Neural progenitor cell (in vitro differentiated cells): Measurements from ENCODE around the gene SNX14.

Experiments used
- EZH2 ChIP-seq: fragments of 200-600 bp; sonication (generic); IDR thresholded peaks from 2 replicates; pipeline ENCODE4 v1.6.1; 2017; ENCODE audit warnings: antibody characterized with exemption, mild to moderate bottlenecking, moderate library complexity
- EZH2phosphoT487 ChIP-seq: fragments of 200-600 bp; sonication (generic); IDR thresholded peaks from 2 replicates; pipeline ENCODE4 v1.6.1; 2017; ENCODE audit warnings: antibody characterized with exemption
- TF ChIP-seq, protein P1 (sequence below): fragments of 200-600 bp; sonication (generic); IDR thresholded peaks from 2 replicates; pipeline ENCODE4 v1.5.1; 2017; ENCODE audit warnings: antibody characterized with exemption, mild to moderate bottlenecking

DNA sequence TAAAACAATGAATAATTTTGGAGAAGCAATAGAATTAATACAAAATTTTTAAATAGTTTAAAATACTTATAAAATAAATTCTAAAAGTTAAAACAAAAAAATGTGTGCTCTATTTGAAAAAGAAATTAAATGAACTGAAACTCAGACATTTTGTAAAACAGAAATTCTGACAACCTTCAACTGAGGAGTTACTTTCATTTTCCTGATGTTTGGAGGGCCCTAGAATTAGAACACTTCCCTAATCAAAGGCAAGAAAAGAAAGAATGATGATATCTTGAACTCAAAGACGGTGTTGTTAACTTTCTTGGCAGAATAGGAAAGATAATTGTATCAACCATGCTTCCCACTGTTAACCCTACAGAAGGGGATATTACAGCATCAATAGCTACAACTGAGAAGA is 27.9 kb downstream of the SNX14 start:
- TF ChIP-seq, protein P1, sequence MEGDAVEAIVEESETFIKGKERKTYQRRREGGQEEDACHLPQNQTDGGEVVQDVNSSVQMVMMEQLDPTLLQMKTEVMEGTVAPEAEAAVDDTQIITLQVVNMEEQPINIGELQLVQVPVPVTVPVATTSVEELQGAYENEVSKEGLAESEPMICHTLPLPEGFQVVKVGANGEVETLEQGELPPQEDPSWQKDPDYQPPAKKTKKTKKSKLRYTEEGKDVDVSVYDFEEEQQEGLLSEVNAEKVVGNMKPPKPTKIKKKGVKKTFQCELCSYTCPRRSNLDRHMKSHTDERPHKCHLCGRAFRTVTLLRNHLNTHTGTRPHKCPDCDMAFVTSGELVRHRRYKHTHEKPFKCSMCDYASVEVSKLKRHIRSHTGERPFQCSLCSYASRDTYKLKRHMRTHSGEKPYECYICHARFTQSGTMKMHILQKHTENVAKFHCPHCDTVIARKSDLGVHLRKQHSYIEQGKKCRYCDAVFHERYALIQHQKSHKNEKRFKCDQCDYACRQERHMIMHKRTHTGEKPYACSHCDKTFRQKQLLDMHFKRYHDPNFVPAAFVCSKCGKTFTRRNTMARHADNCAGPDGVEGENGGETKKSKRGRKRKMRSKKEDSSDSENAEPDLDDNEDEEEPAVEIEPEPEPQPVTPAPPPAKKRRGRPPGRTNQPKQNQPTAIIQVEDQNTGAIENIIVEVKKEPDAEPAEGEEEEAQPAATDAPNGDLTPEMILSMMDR, result no peak
- TF ChIP-seq EZH2 (no peak), EZH2phosphoT487 (no peak)
